RPMI7951 (cell line): Measurements from ENCODE around the gene RTL10. TPM values are rescaled to one million over a fixed set of nuclear protein-coding genes. Genes with fewer than 3 reads are reported as not detected.

ENCODE experiments used
- DNase-seq: peaks from one replicate; pipeline ENCODE4 v3.0.0-alpha.2; 2012; ENCODE audit warnings: low read depth
- total RNA-seq: library from RNA; depleted of rRNA; stranded (reverse); fragments of >200 nt; shearing (Covaris generic); gene quantifications from 2 replicates; pipeline ENCODE4 v1.2.3, GENCODE V29; 2014; rRNA removed

Gene RTL10
- total RNA-seq, 1 experiment from 2014 or later: 8.5 TPM

GRCh38 chr22:19808873-19809478, 45.7 kb downstream of the RTL10 start:
- DNase-seq: no peak

DNA sequence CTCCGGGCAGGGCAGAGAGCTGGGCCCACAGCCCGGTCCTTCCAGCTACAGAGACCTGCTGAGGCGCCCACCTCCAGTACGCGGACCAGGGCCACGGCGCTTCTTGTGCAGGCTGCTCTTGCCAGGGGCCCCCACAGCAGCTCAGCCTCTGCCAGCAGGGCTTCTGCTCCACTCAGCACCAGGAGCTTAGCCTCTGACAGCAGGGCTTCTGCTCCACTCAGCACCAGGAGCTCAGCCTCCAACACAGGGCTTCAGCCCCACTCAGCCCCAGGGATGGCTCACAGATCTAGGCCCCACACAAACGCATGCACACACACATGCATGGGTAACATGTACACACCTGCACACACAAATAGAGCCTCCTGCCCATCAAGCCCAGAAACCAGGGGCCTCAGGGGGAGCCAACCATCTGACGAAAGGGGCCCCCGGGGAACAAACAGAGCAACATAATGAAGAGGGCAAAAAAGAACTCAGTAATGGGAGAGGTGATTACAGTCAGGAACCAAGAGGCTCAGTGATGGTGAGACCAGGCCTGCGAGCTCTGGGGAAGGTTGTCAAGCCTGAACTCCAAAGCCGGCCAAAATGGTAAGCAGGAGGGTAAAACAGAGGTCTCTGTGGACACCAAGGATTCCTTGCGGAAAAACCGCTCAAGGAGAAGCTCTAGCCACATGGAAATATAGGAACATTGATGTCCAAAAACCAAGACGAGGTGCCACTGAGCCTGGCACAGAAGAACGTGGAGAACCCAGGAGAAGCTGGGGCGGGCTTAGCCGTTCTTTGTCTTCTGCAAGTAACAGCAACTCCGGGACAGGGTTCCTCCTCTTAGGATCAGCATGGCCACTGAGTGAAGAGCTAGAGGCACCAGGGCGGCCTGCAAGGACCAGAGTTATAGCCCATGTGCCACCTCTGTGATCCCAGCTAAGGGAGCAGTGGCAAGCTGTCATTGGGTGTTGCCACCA, 46.5 kb downstream of the RTL10 start:
- no peak for DNase-seq

DNA sequence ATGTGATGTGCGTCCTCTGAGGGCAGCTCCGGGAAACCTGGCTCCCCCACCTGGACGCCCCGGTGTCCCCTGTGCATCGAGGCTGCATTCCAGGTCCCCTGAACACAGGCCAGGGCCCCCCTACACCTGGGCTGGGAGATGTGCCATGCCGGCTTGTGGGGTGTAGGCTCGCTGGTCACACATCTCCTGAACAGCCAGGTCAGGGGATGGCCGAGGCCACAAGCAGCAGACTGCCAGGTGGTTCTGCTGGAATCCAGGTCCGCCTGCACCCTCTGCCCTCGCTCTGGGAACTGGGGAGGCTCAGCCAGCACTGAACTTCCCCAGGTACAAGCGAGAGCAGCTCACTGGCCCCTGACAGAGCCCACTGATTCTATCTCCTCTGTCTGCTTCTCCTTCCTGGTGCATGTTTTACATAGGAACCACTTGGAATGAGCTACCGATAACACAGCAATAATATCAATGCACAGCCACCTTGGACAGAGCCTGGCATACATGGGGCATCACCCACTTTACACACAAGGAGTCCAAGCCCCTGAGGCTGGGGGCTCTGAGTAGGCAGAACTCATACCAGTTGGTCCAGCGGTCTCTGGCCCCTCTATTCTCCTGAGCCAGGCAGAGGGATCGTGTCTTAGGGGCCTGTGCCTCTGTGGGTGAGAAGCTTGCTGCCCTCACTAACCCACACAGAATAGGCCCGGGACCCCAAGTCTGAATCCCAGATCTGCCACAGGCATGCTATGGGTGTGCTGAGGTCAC, 47.3 kb downstream of the RTL10 start:
- no peak for DNase-seq

GRCh38 chr22:19806213-19807160, 48.2 kb downstream of the RTL10 start:
- peak; percentile 17 for DNase-seq

DNA sequence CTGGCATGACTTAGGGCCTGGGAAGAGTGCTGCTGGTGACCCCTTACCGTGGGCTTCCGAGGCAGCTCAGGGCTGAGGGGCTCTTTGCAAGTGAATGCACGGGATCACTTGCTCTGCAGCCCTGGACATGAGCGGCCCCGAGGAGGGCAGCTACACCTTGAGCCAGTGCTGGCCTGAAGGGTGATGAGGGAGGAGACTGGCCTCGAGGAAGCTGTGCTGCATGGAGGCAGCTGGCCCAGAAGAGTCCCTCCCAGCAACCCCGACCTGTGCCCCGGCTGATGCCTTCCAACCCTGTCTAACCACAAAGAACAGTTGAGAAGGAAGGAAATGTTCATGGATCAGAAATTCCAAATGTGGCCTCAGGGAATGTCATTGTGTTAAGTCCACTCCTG, 48.9 kb downstream of the RTL10 start:
- DNase-seq: peak; percentile 92

Other genes starting within 250 kb of the RTL10 start
- 4.0 and 8.2 TPM in 2 replicates for gene SEPTIN5, start 140.4 kb downstream of the RTL10 start, total RNA-seq
- 0.78 TPM in 1 of 2 replicates, not detected in the other for gene GP1BB, start 131.3 kb downstream of the RTL10 start, total RNA-seq
- not detected in 2 replicates for gene TBX1, start 94.1 kb downstream of the RTL10 start, total RNA-seq
- 11.9 and 12.4 TPM in 2 replicates for gene GNB1L, start within 50 bp of the RTL10 start, total RNA-seq
- 125 and 152 TPM in 2 replicates for gene COMT, start 86.9 kb upstream of the RTL10 start, total RNA-seq
- 23.2 and 24.9 TPM in 2 replicates for gene TXNRD2, start 86.9 kb upstream of the RTL10 start, total RNA-seq
- gene ARVCF, start 161.9 kb upstream of the RTL10 start, total RNA-seq: 0.98 and 2.8 TPM in 2 replicates
- gene TANGO2, start 166.2 kb upstream of the RTL10 start, total RNA-seq: 14.9 and 19.3 TPM in 2 replicates
- 9.2 and 9.9 TPM in 2 replicates for gene DGCR8, start 225.4 kb upstream of the RTL10 start, total RNA-seq